HEK293 (cell line): Measurements from ENCODE around the gene RPL19.

Source experiments
- HOXD13 ChIP-seq: sonication (generic); formaldehyde crosslinking; IDR thresholded peaks from 2 replicates; pipeline ENCODE4 v1.8.0; 2022; ENCODE audit warnings: missing genetic modification reagents, borderline replicate concordance
- INSM2 ChIP-seq: fragments of 450-650 bp; formaldehyde crosslinking; IDR thresholded peaks from 2 replicates; pipeline ENCODE4 v1.5.1; 2016; ENCODE audit warnings: missing biosample characterization, missing genetic modification characterization
- OSR2 ChIP-seq: fragments of 450-650 bp; formaldehyde crosslinking; IDR thresholded peaks from 2 replicates; pipeline ENCODE4 v1.5.1; 2016; ENCODE audit warnings: missing biosample characterization, missing genetic modification characterization
- PRDM10 ChIP-seq: fragments of 450-650 bp; formaldehyde crosslinking; IDR thresholded peaks from 2 replicates; pipeline ENCODE4 v1.5.1; 2016; ENCODE audit warnings: missing biosample characterization, missing genetic modification characterization
- PRDM4 ChIP-seq: fragments of 450-650 bp; formaldehyde crosslinking; IDR thresholded peaks from 2 replicates; pipeline ENCODE4 v1.5.1; 2017; ENCODE audit warnings: missing biosample characterization, missing genetic modification characterization
- REPIN1 ChIP-seq: fragments of 450-650 bp; formaldehyde crosslinking; IDR thresholded peaks from 2 replicates; pipeline ENCODE4 v1.5.1; 2017; ENCODE audit warnings: missing biosample characterization, missing genetic modification characterization, low read depth
- SP2 ChIP-seq: fragments of 450-650 bp; formaldehyde crosslinking; IDR thresholded peaks from 2 replicates; pipeline ENCODE4 v1.5.1; 2016; ENCODE audit warnings: missing biosample characterization, missing genetic modification characterization
- WT1 ChIP-seq: fragments of 450-650 bp; formaldehyde crosslinking; IDR thresholded peaks from 2 replicates; pipeline ENCODE4 v1.5.1; 2016; ENCODE audit warnings: missing biosample characterization, missing genetic modification characterization
- ZBTB26 ChIP-seq: fragments of 450-650 bp; formaldehyde crosslinking; optimal IDR thresholded peaks from 2 replicates; pipeline ENCODE3; 2016; ENCODE audit warnings: missing biosample characterization, mild to moderate bottlenecking, missing genetic modification characterization
- ZBTB44 ChIP-seq: fragments of 450-650 bp; IDR thresholded peaks from 2 replicates; pipeline ENCODE4 v1.5.1; 2018; ENCODE audit warnings: missing biosample characterization, mild to moderate bottlenecking, missing genetic modification characterization
- ZEB2 ChIP-seq: fragments of 450-650 bp; formaldehyde crosslinking; IDR thresholded peaks from 2 replicates; pipeline ENCODE4 v1.5.1; 2016; ENCODE audit warnings: missing biosample characterization, missing genetic modification characterization
- ZFP41 ChIP-seq: fragments of 450-650 bp; formaldehyde crosslinking; IDR thresholded peaks from 2 replicates; pipeline ENCODE4 v1.5.1; 2016; ENCODE audit warnings: missing biosample characterization, missing genetic modification characterization, borderline replicate concordance
- ZNF2 ChIP-seq: fragments of 450-650 bp; formaldehyde crosslinking; IDR thresholded peaks from 2 replicates; pipeline ENCODE4 v1.5.1; 2016; ENCODE audit warnings: missing biosample characterization, missing genetic modification characterization
- ZNF239 ChIP-seq: fragments of 450-650 bp; formaldehyde crosslinking; IDR thresholded peaks from 2 replicates; pipeline ENCODE4 v1.5.1; 2016; ENCODE audit warnings: missing biosample characterization, missing genetic modification characterization
- ZNF266 ChIP-seq: fragments of 450-650 bp; formaldehyde crosslinking; IDR thresholded peaks from 2 replicates; pipeline ENCODE4 v1.5.1; 2016; ENCODE audit warnings: missing biosample characterization, missing genetic modification characterization, low read depth
- ZNF433 ChIP-seq: fragments of 450-650 bp; formaldehyde crosslinking; IDR thresholded peaks from 2 replicates; pipeline ENCODE4 v1.5.1; 2016; ENCODE audit warnings: missing biosample characterization, missing genetic modification characterization, low read depth
- ZNF473 ChIP-seq: fragments of 450-650 bp; formaldehyde crosslinking; IDR thresholded peaks from 2 replicates; pipeline ENCODE4 v1.5.1; 2017; ENCODE audit warnings: missing biosample characterization, missing genetic modification characterization
- ZNF580 ChIP-seq: fragments of 450-650 bp; formaldehyde crosslinking; IDR thresholded peaks from 2 replicates; pipeline ENCODE4 v1.5.1; 2016; ENCODE audit warnings: missing biosample characterization, missing genetic modification characterization
- ZNF621 ChIP-seq: fragments of 450-650 bp; formaldehyde crosslinking; IDR thresholded peaks from 2 replicates; pipeline ENCODE4 v1.5.1; 2017; ENCODE audit warnings: missing biosample characterization, missing genetic modification characterization
- ZNF677 ChIP-seq: fragments of 450-650 bp; IDR thresholded peaks from 2 replicates; pipeline ENCODE4 v1.5.0; 2018; ENCODE audit warnings: missing biosample characterization, mild to moderate bottlenecking, missing genetic modification characterization, moderate library complexity
- ZNF76 ChIP-seq: fragments of 450-650 bp; formaldehyde crosslinking; IDR thresholded peaks from 2 replicates; pipeline ENCODE4; 2016; ENCODE audit warnings: low read depth, missing biosample characterization, missing genetic modification characterization, borderline replicate concordance
- ZNF776 ChIP-seq: fragments of 450-650 bp; formaldehyde crosslinking; IDR thresholded peaks from 2 replicates; pipeline ENCODE4 v1.5.0; 2017; ENCODE audit warnings: missing biosample characterization, missing genetic modification characterization, borderline replicate concordance
- TF ChIP-seq, protein P1 (sequence below): fragments of 450-650 bp; formaldehyde crosslinking; IDR thresholded peaks from 2 replicates; pipeline ENCODE4 v1.5.1; 2016; ENCODE audit warnings: missing biosample characterization, missing genetic modification characterization

Gene RPL19

GRCh38 chr17:39231591-39232551 lies 31.8 kb downstream of the RPL19 start (continued):
- TF ChIP-seq, protein P1, sequence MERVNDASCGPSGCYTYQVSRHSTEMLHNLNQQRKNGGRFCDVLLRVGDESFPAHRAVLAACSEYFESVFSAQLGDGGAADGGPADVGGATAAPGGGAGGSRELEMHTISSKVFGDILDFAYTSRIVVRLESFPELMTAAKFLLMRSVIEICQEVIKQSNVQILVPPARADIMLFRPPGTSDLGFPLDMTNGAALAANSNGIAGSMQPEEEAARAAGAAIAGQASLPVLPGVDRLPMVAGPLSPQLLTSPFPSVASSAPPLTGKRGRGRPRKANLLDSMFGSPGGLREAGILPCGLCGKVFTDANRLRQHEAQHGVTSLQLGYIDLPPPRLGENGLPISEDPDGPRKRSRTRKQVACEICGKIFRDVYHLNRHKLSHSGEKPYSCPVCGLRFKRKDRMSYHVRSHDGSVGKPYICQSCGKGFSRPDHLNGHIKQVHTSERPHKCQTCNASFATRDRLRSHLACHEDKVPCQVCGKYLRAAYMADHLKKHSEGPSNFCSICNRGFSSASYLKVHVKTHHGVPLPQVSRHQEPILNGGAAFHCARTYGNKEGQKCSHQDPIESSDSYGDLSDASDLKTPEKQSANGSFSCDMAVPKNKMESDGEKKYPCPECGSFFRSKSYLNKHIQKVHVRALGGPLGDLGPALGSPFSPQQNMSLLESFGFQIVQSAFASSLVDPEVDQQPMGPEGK (tag by site-specific recombination) = peak; percentile 92
- TF ChIP-seq OSR2 (tag by site-specific recombination) (0 out of 2 replicates have a peak, but pooled peaks have one; percentile 13), ZNF266 (tag by site-specific recombination) (no peak), WT1 (tag by site-specific recombination) (peak; percentile 78), ZNF621 (tag by site-specific recombination) (no peak), ZNF473 (tag by site-specific recombination) (no peak), ZBTB26 (tag by site-specific recombination) (peak; percentile 12), ZNF776 (tag by site-specific recombination) (no peak), REPIN1 (tag by site-specific recombination) (no peak), ZEB2 (tag by site-specific recombination) (peak; percentile 70; the same call in 1 of the 2 replicates), PRDM10 (peak; percentile 34; the same call in 1 of the 2 replicates), INSM2 (tag by site-specific recombination) (no peak), SP2 (peak; percentile 36; the same call in 1 of the 2 replicates), ZFP41 (no peak), ZBTB44 (tag by site-specific recombination) (0 out of 2 replicates have a peak, but pooled peaks have one; percentile 11), ZNF580 (tag by site-specific recombination) (no peak), ZNF2 (peak; percentile 97), PRDM4 (tag by site-specific recombination) (no peak), ZNF677 (tag by site-specific recombination) (no peak), ZNF239 (no peak), ZNF433 (no peak), HOXD13 (no peak), ZNF76 (tag by site-specific recombination) (no peak)
